IMR-90 (cell line): ENCODE results near the gene RIOK1. TPM values are rescaled to one million over a fixed set of nuclear protein-coding genes. Genes with fewer than 3 reads are reported as not detected.

Experiments used
- ATAC-seq: fragments of 200-7000 bp; cut with Tn5 transposase; 2 replicates; pipeline ENCODE4 v1.9.1; 2020; ENCODE audit warnings: low read depth, mild to moderate bottlenecking, moderate library complexity
- BruUV-seq: library from RNA; stranded (reverse); fragments of 400-500 nt; replicated peaks from 2 replicates; lab custom pipeline; 2021; lab: Mats Ljungman, UMichigan
- CTCF ChIA-PET: fragments of 300-600 bp; formaldehyde crosslinking; extraction: SDS; loops from one replicate; lab custom pipeline; 2021; ENCODE audit warnings: antibody characterized with exemption; lab: Yijun Ruan, JAX
- POLR2A ChIA-PET: fragments of 300-600 bp; sonication (Branson Sonifier 250); formaldehyde crosslinking; loops from one replicate; lab custom pipeline; 2022; ENCODE audit warnings: antibody characterized with exemption; ENCODE audit not compliant: unreplicated experiment; lab: Charles Lee
- DNase-seq: peaks from one replicate; pipeline ENCODE4 v3.0.0; 2013
- H2AFZ ChIP-seq: replicated peaks from 2 replicates; pipeline ENCODE3; 2013; ENCODE audit warnings: low read length, mild to moderate bottlenecking; ENCODE audit not compliant: poor library complexity
- H2AK5ac ChIP-seq: 2 replicates; pipeline ENCODE4 v1.6.1; 2013; ENCODE audit warnings: low read depth, low read length, inconsistent platforms
- H2AK9ac ChIP-seq: replicated peaks from 2 replicates; pipeline ENCODE3; 2013; ENCODE audit warnings: mild to moderate bottlenecking, low read depth, low read length, moderate library complexity; ENCODE audit not compliant: poor library complexity
- H2BK120ac ChIP-seq: 2 replicates; pipeline ENCODE4 v1.6.1; 2013; ENCODE audit warnings: low read depth, low read length, inconsistent platforms
- H2BK15ac ChIP-seq: 3 replicates; pipeline ENCODE4 v1.6.1; 2013; ENCODE audit warnings: low read depth, low read length, inconsistent platforms
- H2BK20ac ChIP-seq: 2 replicates; pipeline ENCODE4 v1.6.1; 2013; ENCODE audit warnings: low read depth, mild to moderate bottlenecking, inconsistent platforms, low read length, moderate library complexity
- H2BK5ac ChIP-seq: 2 replicates; pipeline ENCODE4 v1.6.1; 2013; ENCODE audit warnings: mild to moderate bottlenecking, low read depth, low read length, inconsistent platforms; ENCODE audit not compliant: poor library complexity, severe bottlenecking
- H3K14ac ChIP-seq: replicated peaks from 2 replicates; pipeline ENCODE4 v1.6.1; 2013; ENCODE audit warnings: low read depth, low read length, inconsistent platforms
- H3K18ac ChIP-seq: 2 replicates; pipeline ENCODE4 v1.6.1; 2013; ENCODE audit warnings: low read depth, low read length, control low read depth
- H3K23ac ChIP-seq: 2 replicates; pipeline ENCODE4 v1.6.1; 2013; ENCODE audit warnings: low read depth, low read length, inconsistent platforms
- H3K27ac ChIP-seq: 2 replicates; pipeline ENCODE4 v1.5.1; 2013; ENCODE audit warnings: mild to moderate bottlenecking, control low read depth, low read length; ENCODE audit not compliant: insufficient read depth
- H3K27me3 ChIP-seq: 2 replicates; pipeline ENCODE4 v1.6.1; 2013; ENCODE audit warnings: low read length; ENCODE audit not compliant: control insufficient read depth, insufficient read depth
- H3K36me3 ChIP-seq: 2 replicates; pipeline ENCODE4 v1.6.1; 2013; ENCODE audit warnings: low read length, mixed read lengths; ENCODE audit not compliant: control insufficient read depth, insufficient read depth
- H3K4ac ChIP-seq: 2 replicates; pipeline ENCODE4 v1.6.1; 2013; ENCODE audit warnings: low read depth, low read length, inconsistent platforms
- H3K4me1 ChIP-seq: 2 replicates; pipeline ENCODE4 v1.6.1; 2013; ENCODE audit warnings: low read length, mixed read lengths; ENCODE audit not compliant: control insufficient read depth, insufficient read depth
- H3K4me2 ChIP-seq: 2 replicates; pipeline ENCODE4 v1.6.1; 2013; ENCODE audit warnings: low read depth, mild to moderate bottlenecking, control low read depth, low read length, moderate library complexity
- H3K4me3 ChIP-seq: 2 replicates; pipeline ENCODE4 v1.5.1; 2013; ENCODE audit warnings: low read depth, mild to moderate bottlenecking, control low read depth, low read length, moderate library complexity; ENCODE audit not compliant: insufficient read depth
- H3K56ac ChIP-seq: 2 replicates; pipeline ENCODE4 v1.6.1; 2013; ENCODE audit warnings: low read length, inconsistent platforms; ENCODE audit not compliant: insufficient read depth; ENCODE audit errors: extremely low read depth
- H3K79me1 ChIP-seq, 2 experiments: 2 replicates each; pipeline ENCODE4 v1.6.1; 2013; ENCODE audit warnings: low read length in 2 of 2, inconsistent platforms in 1 of 2, low read depth in 1 of 2
- H3K9ac ChIP-seq: 2 replicates; pipeline ENCODE4 v1.6.1; 2013; ENCODE audit warnings: low read depth, low read length, control low read depth
- H3K9me1 ChIP-seq: 2 replicates; pipeline ENCODE4 v1.6.1; 2013; ENCODE audit warnings: low read length, inconsistent platforms; ENCODE audit not compliant: insufficient read depth
- H3K9me3 ChIP-seq: 2 replicates; pipeline ENCODE4 v1.6.1; 2013; ENCODE audit warnings: low read length; ENCODE audit not compliant: control insufficient read depth, insufficient read depth
- H4K20me1 ChIP-seq: 2 replicates; pipeline ENCODE4 v1.6.1; 2013; ENCODE audit warnings: low read length, inconsistent platforms; ENCODE audit not compliant: insufficient read depth
- H4K5ac ChIP-seq: 2 replicates; pipeline ENCODE4 v1.6.1; 2013; ENCODE audit warnings: mild to moderate bottlenecking, low read depth, low read length, control low read depth
- H4K8ac ChIP-seq, 2 experiments: 2 replicates each; pipeline ENCODE4 v1.6.1; 2013; ENCODE audit warnings: low read depth in 2 of 2, low read length in 2 of 2, control low read depth in 1 of 2, inconsistent platforms in 1 of 2
- H4K91ac ChIP-seq: 2 replicates; pipeline ENCODE4 v1.6.1; 2013; ENCODE audit warnings: low read depth, low read length, inconsistent platforms; ENCODE audit not compliant: insufficient read depth
- BHLHE40 ChIP-seq: fragments of 150-350 bp; IDR thresholded peaks from 2 replicates; pipeline ENCODE4 v1.6.1; 2016; ENCODE audit warnings: mild to moderate bottlenecking, low read depth, low read length
- CEBPB ChIP-seq: IDR thresholded peaks from 2 replicates; pipeline ENCODE4 v1.6.1; 2012; ENCODE audit warnings: low read depth, low read length, improper control_type of control experiment
- CTCF ChIP-seq: conservative IDR thresholded peaks from 2 replicates; pipeline ENCODE4 v1.5.1; 2012; ENCODE audit warnings: mild to moderate bottlenecking, low read depth, low read length, improper control_type of control experiment
- FOS ChIP-seq: fragments of 150-350 bp; IDR thresholded peaks from 2 replicates; pipeline ENCODE4 v1.6.1; 2016; ENCODE audit warnings: low read depth, low read length
- MAFK ChIP-seq: IDR thresholded peaks from 2 replicates; pipeline ENCODE4 v1.6.1; 2012; ENCODE audit warnings: low read depth, low read length, improper control_type of control experiment
- MAZ ChIP-seq: IDR thresholded peaks from 2 replicates; pipeline ENCODE4 v1.6.1; 2012; ENCODE audit warnings: low read depth, mild to moderate bottlenecking, low read length, improper control_type of control experiment, moderate library complexity, borderline replicate concordance
- MXI1 ChIP-seq: IDR thresholded peaks from 2 replicates; pipeline ENCODE4 v1.6.1; 2012; ENCODE audit warnings: low read depth, mild to moderate bottlenecking, low read length, moderate library complexity, borderline replicate concordance
- POLR2A ChIP-seq: IDR thresholded peaks from 2 replicates; pipeline ENCODE4 v1.6.1; 2012; ENCODE audit warnings: mild to moderate bottlenecking, low read depth, low read length
- RAD21 ChIP-seq: IDR thresholded peaks from 2 replicates; pipeline ENCODE4 v1.6.1; 2012; ENCODE audit warnings: low read length, improper control_type of control experiment
- RFX5 ChIP-seq: IDR thresholded peaks from 2 replicates; pipeline ENCODE4 v1.8.0; 2012; ENCODE audit warnings: low read depth, mild to moderate bottlenecking, low read length, moderate library complexity
- SMC3 ChIP-seq: fragments of 150-350 bp; IDR thresholded peaks from 2 replicates; pipeline ENCODE4 v1.6.1; 2016; ENCODE audit warnings: low read depth, mild to moderate bottlenecking, antibody characterized with exemption, low read length, moderate library complexity
- USF2 ChIP-seq: fragments of 150-350 bp; IDR thresholded peaks from 2 replicates; pipeline ENCODE4 v1.6.1; 2017; ENCODE audit warnings: mild to moderate bottlenecking, antibody characterized with exemption, low read length, low read depth
- WGBS, 2 experiments: methylation state at CpG; one replicate each; pipeline versions ENCODE4 v1.1.5 to v1.1.7; 2013; ENCODE audit warnings: missing lambda C conversion rate in 2 of 2; ENCODE audit not compliant: insufficient read length in 1 of 2; ENCODE audit errors: extremely low coverage in 2 of 2; 5-methylcytosine and 5-hydroxymethylcytosine counted together
- dilution Hi-C: fragments of 300-500 bp; cut with HindIII; formaldehyde crosslinking; loops from one replicate; pipeline ENCODE4 v1.14.3; 2018; ENCODE audit warnings: low sequenced_read_pairs; ENCODE audit not compliant: unreplicated experiment
- in situ Hi-C: fragments of 300-500 bp; cut with MboI; formaldehyde crosslinking; loops from 3 replicates; pipeline ENCODE4 v1.14.3; 2019; ENCODE audit warnings: low sequenced_read_pairs, inconsistent platforms, mixed read lengths
- intact Hi-C: fragments of 100-400 bp; cut with micrococcal nuclease; formaldehyde crosslinking; loops from 2 replicates; pipeline ENCODE4 v1.10.0; 2022
- polyA plus RNA-seq, 3 experiments: library from polyadenylated mRNA; depleted of rRNA; stranded (reverse); fragments of >200 nt; gene quantifications; 2 replicates each; pipeline ENCODE4 v1.2.3, GENCODE V29; 2012; ENCODE audit warnings: low replicate concordance in 1 of 3
- total RNA-seq: library from RNA; depleted of rRNA; stranded (reverse); fragments of >200 nt; gene quantifications from 2 replicates; pipeline ENCODE4 v1.2.3, GENCODE V29; 2012
- TF ChIP-seq, protein P1 (sequence below): fragments of 150-350 bp; IDR thresholded peaks from 2 replicates; pipeline ENCODE4 v1.6.1; 2016; ENCODE audit warnings: low read depth, mild to moderate bottlenecking, low read length, moderate library complexity, borderline replicate concordance

Gene RIOK1
- total and polyA plus RNA-seq, 2 of the 4 experiments (the other 2 are of a cell fraction), result 17.0 to 17.8 TPM

- in situ Hi-C loops, result no loop called here
- no peaks in the 10 kb centered on the region; the same call in 1 of the 2 replicates for H3K27me3 ChIP-seq
- H3K23ac ChIP-seq, result no peak overlapping the region
- intact Hi-C loops, result no loop called here
- H3K79me1 ChIP-seq, result no peaks in the 10 kb centered on the region
- no TSS peak for BruUV-seq
- H3K4me1 ChIP-seq, result peaks cover 5% of the 10 kb centered on the region; the same call in 1 of the 2 replicates
- H3K18ac ChIP-seq, result no peak overlapping the region
- H4K5ac ChIP-seq, result no peak overlapping the region
- no peaks in the 10 kb centered on the region for H4K20me1 ChIP-seq
- H3K9ac ChIP-seq, result no peak overlapping the region
- H3K14ac ChIP-seq, result no peak overlapping the region
- no peak overlapping the region for H4K8ac ChIP-seq
- H4K91ac ChIP-seq, result no peak overlapping the region
- H2BK5ac ChIP-seq, result no peak overlapping the region
- H2AK9ac ChIP-seq, result peak overlapping the region; percentile 42
- POLR2A ChIA-PET, result no interaction called here
- ATAC-seq (no peak), DNase-seq (no peak)
- H3K56ac ChIP-seq, result no peak overlapping the region
- no peak overlapping the region for H3K4ac ChIP-seq
- H3K9me1 ChIP-seq, result peaks cover 3% of the 10 kb centered on the region; the same call in 1 of the 2 replicates
- no peak overlapping the region for H2BK120ac ChIP-seq
- H2BK20ac ChIP-seq, result no peak overlapping the region
- dilution Hi-C loops, result no loop called here
- CTCF ChIA-PET, result no interaction called here
- no CpG with 5 or more reads among the region's 1 CpG for WGBS, 2 experiments
- no peak overlapping the region for H3K27ac ChIP-seq
- no peaks in the 10 kb centered on the region for H3K9me3 ChIP-seq
- no peak overlapping the region for H2AFZ ChIP-seq
- H3K36me3 ChIP-seq, result no peaks in the 10 kb centered on the region
- H2BK15ac ChIP-seq, result no peak overlapping the region
- H2AK5ac ChIP-seq, result no peak overlapping the region
- TF ChIP-seq MAFK, result no peak
- TF ChIP-seq CEBPB, result no peak
- TF ChIP-seq MXI1, result no peak
- TF ChIP-seq RAD21, result no peak
- TF ChIP-seq, protein P1, sequence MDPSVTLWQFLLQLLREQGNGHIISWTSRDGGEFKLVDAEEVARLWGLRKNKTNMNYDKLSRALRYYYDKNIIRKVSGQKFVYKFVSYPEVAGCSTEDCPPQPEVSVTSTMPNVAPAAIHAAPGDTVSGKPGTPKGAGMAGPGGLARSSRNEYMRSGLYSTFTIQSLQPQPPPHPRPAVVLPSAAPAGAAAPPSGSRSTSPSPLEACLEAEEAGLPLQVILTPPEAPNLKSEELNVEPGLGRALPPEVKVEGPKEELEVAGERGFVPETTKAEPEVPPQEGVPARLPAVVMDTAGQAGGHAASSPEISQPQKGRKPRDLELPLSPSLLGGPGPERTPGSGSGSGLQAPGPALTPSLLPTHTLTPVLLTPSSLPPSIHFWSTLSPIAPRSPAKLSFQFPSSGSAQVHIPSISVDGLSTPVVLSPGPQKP, result no peak
- no peak for TF ChIP-seq MAZ
- no peak for TF ChIP-seq BHLHE40
- TF ChIP-seq FOS, result no peak
- no peak for TF ChIP-seq USF2
- no peak for TF ChIP-seq RFX5
- no peak for TF ChIP-seq SMC3
- TF ChIP-seq POLR2A, result no peak
- no peak for TF ChIP-seq CTCF
- H3K4me2 ChIP-seq, result no peak overlapping the region
- H3K4me3 ChIP-seq, result no peak overlapping the region
Measured at GRCh38 chr6:7434672-7435071, 45.1 kb downstream of the RIOK1 start.
